Fibroblast of mammary gland (primary cell): ENCODE results near the gene NFIB.

Source experiments
- DNase-seq: peaks from one replicate; pipeline ENCODE4 v3.0.0-alpha.2; 2010; ENCODE audit warnings: low read depth
- H3K4me3 ChIP-seq: 2 replicates; pipeline ENCODE4 v1.5.1; 2011; ENCODE audit warnings: low read depth, mild to moderate bottlenecking, low read length, moderate library complexity; ENCODE audit not compliant: control insufficient read depth
- TF ChIP-seq, protein P1 (sequence below): conservative IDR thresholded peaks from 2 replicates; pipeline ENCODE4 v1.5.1; 2011; ENCODE audit warnings: low read depth, low read length, inconsistent platforms; ENCODE audit not compliant: control insufficient read depth, insufficient read depth

The NFIB gene

DNA sequence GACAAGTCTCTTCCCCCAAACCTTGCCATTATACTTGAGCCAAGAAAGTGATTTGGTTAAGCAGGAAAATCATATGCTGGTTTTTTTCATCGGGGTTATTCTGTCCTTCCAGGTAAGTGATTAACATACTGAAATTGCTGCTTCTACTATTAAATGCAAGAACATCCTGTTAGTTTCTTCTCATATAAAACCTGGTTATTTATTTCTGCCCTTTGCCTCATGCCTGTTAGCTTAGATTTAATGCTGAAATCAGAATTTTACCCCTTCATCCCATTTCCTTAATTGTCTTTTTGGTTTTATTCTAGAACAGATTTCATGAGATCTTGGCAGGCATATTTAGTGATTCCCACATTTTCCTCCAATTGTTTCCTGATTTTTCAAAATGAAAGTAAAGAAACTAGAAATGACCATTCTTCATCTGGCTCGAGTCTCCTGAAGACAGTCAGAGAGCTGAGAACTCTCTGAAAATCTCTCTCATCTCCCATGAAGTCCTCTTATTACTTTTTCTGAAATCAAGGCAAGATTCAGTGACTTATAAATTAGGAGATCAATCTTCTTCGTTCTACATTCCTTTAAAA is 132.9 kb downstream of the NFIB start:
- H3K4me3 ChIP-seq: no peak overlapping the region

DNA sequence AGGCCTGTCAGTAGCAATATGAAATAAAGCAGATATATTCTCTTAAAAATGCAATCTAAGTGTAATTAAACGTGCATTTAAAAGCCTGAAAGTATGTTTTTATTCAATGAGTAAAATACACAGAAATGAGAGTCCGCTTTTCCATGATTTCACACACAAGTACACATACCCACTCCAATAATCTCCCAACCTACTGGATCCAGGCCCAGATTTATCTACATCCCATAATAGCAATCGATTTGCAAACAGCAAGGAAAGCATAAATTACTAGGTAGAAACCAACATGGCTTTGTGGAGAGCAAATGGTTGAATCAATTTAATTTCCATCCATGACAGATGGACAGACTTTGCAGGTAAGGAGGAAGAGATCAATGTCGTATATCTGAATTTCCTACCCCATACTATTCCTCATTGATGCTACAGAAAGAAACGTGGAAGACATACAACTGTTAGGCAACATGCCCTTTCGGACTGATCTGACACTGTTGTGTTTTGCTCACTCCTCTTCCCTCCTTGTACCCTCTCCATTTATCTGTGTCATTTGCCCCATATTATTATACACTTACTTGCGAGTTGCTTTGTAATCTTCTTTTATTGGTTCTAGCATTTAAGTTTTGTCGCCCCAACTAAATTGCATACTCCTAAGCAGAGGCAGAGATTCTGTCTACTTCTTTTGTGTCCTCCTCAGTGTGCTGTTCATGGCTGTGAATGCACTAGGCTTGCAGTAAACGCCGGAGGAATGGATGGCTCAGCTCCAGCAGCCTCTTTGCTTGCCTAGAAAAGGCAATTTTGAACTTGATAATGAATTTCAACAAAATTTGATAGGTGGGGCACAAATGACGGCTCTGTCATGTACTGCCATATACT is 133.6 kb downstream of the NFIB start:
- DNase-seq: no peak
- TF ChIP-seq, protein P1, sequence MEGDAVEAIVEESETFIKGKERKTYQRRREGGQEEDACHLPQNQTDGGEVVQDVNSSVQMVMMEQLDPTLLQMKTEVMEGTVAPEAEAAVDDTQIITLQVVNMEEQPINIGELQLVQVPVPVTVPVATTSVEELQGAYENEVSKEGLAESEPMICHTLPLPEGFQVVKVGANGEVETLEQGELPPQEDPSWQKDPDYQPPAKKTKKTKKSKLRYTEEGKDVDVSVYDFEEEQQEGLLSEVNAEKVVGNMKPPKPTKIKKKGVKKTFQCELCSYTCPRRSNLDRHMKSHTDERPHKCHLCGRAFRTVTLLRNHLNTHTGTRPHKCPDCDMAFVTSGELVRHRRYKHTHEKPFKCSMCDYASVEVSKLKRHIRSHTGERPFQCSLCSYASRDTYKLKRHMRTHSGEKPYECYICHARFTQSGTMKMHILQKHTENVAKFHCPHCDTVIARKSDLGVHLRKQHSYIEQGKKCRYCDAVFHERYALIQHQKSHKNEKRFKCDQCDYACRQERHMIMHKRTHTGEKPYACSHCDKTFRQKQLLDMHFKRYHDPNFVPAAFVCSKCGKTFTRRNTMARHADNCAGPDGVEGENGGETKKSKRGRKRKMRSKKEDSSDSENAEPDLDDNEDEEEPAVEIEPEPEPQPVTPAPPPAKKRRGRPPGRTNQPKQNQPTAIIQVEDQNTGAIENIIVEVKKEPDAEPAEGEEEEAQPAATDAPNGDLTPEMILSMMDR: no peak
- no peak overlapping the region for H3K4me3 ChIP-seq

More for the DNA sequence above, 132.9 kb downstream of the NFIB start:
- TF ChIP-seq, protein P1: no peak
- no peak for DNase-seq

DNA sequence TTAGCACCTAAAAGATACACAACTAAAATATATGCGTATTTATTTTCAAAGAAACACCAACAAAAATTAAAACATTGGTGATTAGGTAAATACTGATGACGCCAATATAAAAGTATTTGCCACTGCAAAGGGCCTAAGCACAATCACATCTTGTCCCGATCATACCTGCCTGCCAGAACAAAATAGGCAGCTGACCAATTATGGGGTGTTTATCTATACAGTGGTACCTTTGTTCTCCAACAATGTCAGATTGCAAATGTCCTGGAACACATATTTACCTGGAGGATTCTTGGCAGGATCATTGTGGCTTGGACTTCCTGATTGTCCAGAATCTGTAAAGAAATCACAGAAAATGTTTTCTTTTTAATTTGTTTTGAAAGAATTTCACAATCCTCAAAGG is 134.5 kb downstream of the NFIB start:
- TF ChIP-seq, protein P1: no peak
- H3K4me3 ChIP-seq: no peak overlapping the region
- no peak for DNase-seq

DNA sequence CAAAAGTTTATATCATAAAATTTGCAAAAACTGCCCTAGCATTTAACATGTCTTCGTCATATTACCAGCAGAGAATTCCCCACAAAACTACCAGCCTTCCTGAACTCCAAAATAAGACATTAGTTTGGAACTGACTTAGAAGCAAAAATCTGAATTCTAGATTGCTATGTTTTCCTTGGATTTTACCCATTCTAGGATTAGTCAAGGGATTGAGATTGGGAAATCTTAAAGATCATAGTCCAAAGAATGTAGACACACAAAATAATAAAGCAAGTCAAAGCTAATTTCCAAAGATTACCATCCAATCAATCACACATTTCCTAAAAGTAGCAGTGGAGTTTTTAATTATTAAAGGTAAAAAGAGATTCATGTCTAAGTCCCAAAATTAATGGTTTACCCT is 138.2 kb downstream of the NFIB start:
- TF ChIP-seq, protein P1: no peak
- no peak overlapping the region for H3K4me3 ChIP-seq
- DNase-seq: no peak

DNA sequence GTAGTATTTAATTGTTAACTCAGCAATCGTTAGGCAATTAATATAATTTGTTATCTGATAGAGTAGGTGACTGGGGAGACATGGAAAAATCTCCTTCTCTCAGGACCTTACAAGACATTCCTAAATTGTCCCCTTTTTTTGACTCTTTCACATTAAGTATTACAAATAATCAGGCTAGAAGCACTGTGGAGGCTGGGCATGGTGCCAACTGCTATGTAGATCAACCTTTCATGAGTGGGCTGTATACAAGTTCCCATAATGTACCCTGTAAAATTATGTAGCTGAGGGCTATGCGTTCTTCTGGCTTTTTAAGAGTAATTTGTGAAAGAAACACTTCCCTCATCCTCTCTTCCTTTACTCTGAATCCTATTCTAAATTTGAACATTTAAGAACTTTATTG is 140.2 kb downstream of the NFIB start:
- DNase-seq: no peak
- TF ChIP-seq, protein P1: no peak
- H3K4me3 ChIP-seq: no peak overlapping the region

DNA sequence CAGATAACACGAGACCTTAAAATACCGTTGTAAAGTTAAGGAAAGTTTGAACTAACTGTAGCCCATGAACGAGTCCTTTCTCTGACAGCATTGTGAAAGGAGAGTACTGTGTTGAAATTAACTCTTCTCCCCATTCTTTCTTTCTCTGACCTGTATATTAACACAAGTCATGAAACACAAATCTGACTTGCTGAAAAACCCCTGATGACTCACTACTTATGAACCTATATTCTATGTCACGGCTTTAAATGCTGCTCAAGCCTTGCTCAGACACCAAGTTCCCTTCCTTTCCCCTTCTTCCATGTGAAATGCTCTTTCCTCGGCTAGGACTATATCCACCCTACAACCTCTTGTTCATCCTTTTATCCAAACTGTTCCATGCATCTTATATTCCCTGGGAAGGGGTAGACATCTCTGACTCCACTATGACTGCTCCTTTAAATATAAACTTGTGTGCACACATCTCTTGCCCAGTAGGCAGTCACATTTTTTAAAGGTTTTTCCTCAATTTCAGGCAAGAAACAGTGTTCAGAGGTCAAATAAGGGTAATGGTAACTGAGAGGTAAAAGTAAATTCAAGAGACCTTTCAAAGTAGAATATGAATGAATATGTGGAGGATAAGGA is 142.9 kb downstream of the NFIB start:
- no peak overlapping the region for H3K4me3 ChIP-seq
- peak; percentile 73 for DNase-seq
- TF ChIP-seq, protein P1: no peak
